Stomach (tissue), 9 donors: Measurements from ENCODE around the gene FSHR. TPM values are rescaled to one million over a fixed set of nuclear protein-coding genes. Genes with fewer than 3 reads are reported as not detected.

Experiments used
- DNase-seq, 2 donors: peaks; one replicate each; pipeline versions ENCODE4 v3.0.0 to v3.0.0-alpha.2; 2013 to 2019
- H3K27ac ChIP-seq, 5 donors: fragments of 200-600 bp in 4 of 5; sonication (generic) in 4 of 5; one replicate each; pipeline ENCODE4 v1.5.1; 2013 to 2019; ENCODE audit warnings: mild to moderate bottlenecking in 1 of 5, moderate library complexity in 1 of 5
- H3K27me3 ChIP-seq, 3 donors: fragments of 200-600 bp; sonication (generic); one replicate each; pipeline ENCODE4 v1.5.1; 2017 to 2019; ENCODE audit warnings: mixed run types in 1 of 3
- H3K36me3 ChIP-seq, 4 donors: fragments of 200-600 bp; sonication (generic); 1 replicate in 3 of 4; 2 replicates in 1 of 4; pipeline ENCODE4 v1.5.1; 2016 to 2019
- H3K4me1 ChIP-seq, 4 donors: fragments of 200-600 bp; sonication (generic); one replicate each; pipeline ENCODE4 v1.5.1; 2016 to 2019
- H3K4me3 ChIP-seq, 4 donors: fragments of 200-600 bp; sonication (generic) in 3 of 4; one replicate each; pipeline ENCODE4 v1.5.1; 2016 to 2019; ENCODE audit warnings: mild to moderate bottlenecking in 1 of 4
- H3K9me3 ChIP-seq, 4 donors: fragments of 200-600 bp; sonication (generic); one replicate each; pipeline ENCODE4 v1.5.1; 2016 to 2019
- EP300 ChIP-seq: sonication (generic); formaldehyde crosslinking; IDR thresholded peaks from one replicate; pipeline ENCODE4 v1.6.1; 2017; ENCODE audit warnings: antibody characterized with exemption
- POLR2A ChIP-seq, 4 donors: fragments of 450-650 bp; IDR thresholded peaks; one replicate each; pipeline ENCODE4 v1.6.1; 2016; ENCODE audit warnings: antibody characterized with exemption in 4 of 4, control low read depth in 2 of 4, mild to moderate bottlenecking in 1 of 4, moderate library complexity in 1 of 4
- POLR2AphosphoS5 ChIP-seq, 3 donors: sonication (generic); formaldehyde crosslinking; IDR thresholded peaks; one replicate each; pipeline ENCODE4 v1.6.1; 2016; ENCODE audit warnings: antibody characterized with exemption in 3 of 3
- WGBS, 5 donors: extraction: QIAGEN DNeasy Blood & Tissue Kit in 3 of 5; methylation state at CpG; one replicate each; pipeline versions ENCODE4 v1.1.5 to v1.1.7; 2013 to 2018; 5-methylcytosine and 5-hydroxymethylcytosine counted together
- intact Hi-C: fragments of 100-400 bp; cut with DNase I; formaldehyde crosslinking; loops from one replicate; pipeline ENCODE4 v1.15.1; 2023; ENCODE audit warnings: low total_unique reads
- polyA plus RNA-seq, 3 donors: library from polyadenylated mRNA; stranded (reverse); fragments of 200-250 nt; gene quantifications; one replicate each; pipeline ENCODE4 v1.2.3, GENCODE V29; 2013
- total RNA-seq, 5 donors: library from RNA; depleted of rRNA; stranded (reverse); fragments of >200 nt; gene quantifications; one replicate each; pipeline versions ENCODE4 v1.1.0 to v1.2.3, GENCODE V29; 2014 to 2016
- TF ChIP-seq, protein P1 (sequence below), 7 experiments: fragments of 450-650 bp in 4 of 7; fragments of 200-600 bp in 3 of 7; sonication (generic) in 3 of 7; IDR thresholded peaks; one replicate each; pipeline ENCODE4 v1.5.1; 2016 to 2019; ENCODE audit warnings: antibody characterized with exemption in 7 of 7, control low read depth in 2 of 7, mild to moderate bottlenecking in 1 of 7
- donor health status: healthy with polysubstance abuse.
- donor health status: Bipolar disorder and iron deficiency.
- donor health status: healthy.

Gene FSHR
- total and polyA plus RNA-seq, 8 donors = not detected

GRCh38 chr2:48929571-48930301 is 224.6 kb downstream of the FSHR start:
- Histone ChIP-seq H3K27me3 (no peaks in the 10 kb centered on the region), H3K4me3 (no peak overlapping the region), H3K9me3 (no peaks in the 10 kb centered on the region), H3K4me1 (no peaks in the 10 kb centered on the region), H3K27ac (no peak overlapping the region), H3K36me3 (no peaks in the 10 kb centered on the region)
- TF ChIP-seq, protein P1, sequence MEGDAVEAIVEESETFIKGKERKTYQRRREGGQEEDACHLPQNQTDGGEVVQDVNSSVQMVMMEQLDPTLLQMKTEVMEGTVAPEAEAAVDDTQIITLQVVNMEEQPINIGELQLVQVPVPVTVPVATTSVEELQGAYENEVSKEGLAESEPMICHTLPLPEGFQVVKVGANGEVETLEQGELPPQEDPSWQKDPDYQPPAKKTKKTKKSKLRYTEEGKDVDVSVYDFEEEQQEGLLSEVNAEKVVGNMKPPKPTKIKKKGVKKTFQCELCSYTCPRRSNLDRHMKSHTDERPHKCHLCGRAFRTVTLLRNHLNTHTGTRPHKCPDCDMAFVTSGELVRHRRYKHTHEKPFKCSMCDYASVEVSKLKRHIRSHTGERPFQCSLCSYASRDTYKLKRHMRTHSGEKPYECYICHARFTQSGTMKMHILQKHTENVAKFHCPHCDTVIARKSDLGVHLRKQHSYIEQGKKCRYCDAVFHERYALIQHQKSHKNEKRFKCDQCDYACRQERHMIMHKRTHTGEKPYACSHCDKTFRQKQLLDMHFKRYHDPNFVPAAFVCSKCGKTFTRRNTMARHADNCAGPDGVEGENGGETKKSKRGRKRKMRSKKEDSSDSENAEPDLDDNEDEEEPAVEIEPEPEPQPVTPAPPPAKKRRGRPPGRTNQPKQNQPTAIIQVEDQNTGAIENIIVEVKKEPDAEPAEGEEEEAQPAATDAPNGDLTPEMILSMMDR (IDR thresholded peaks at IDR 0.05) = no peak
- no peak for TF ChIP-seq POLR2A (IDR thresholded peaks at IDR 0.05)
- TF ChIP-seq EP300 = no peak
- no peak for TF ChIP-seq POLR2AphosphoS5 (IDR thresholded peaks at IDR 0.05)
- 47 to 62% (median 55%) methylated on average over 6 of the region's 6 CpGs for WGBS, 5 donors
- DNase-seq = no peak
- intact Hi-C loops = no loop called here

GRCh38 chr2:48927355-48927754 is 227.0 kb downstream of the FSHR start:
- intact Hi-C loops = no loop called here
- Histone ChIP-seq H3K9me3 (no peaks in the 10 kb centered on the region), H3K27ac (no peak overlapping the region), H3K4me1 (no peaks in the 10 kb centered on the region), H3K4me3 (no peak overlapping the region), H3K27me3 (no peaks in the 10 kb centered on the region), H3K36me3 (no peaks in the 10 kb centered on the region)
- no peak for DNase-seq
- TF ChIP-seq POLR2A (IDR thresholded peaks at IDR 0.05) (no peak), POLR2AphosphoS5 (IDR thresholded peaks at IDR 0.05) (no peak), EP300 (no peak)
- TF ChIP-seq, protein P1 (IDR thresholded peaks at IDR 0.05) = no peak
- 54 to 84% (median 78%) methylated on average over 2 of the region's 2 CpGs for WGBS, 5 donors

- DNase-seq = no peak
- peaks cover 0 to 3% (median 0%) of the 10 kb centered on the region in 4 donors for H3K9me3 ChIP-seq
- H3K27me3 ChIP-seq = no peaks in the 10 kb centered on the region
- H3K36me3 ChIP-seq = no peaks in the 10 kb centered on the region
- no peaks in the 10 kb centered on the region for H3K4me1 ChIP-seq
- no peak overlapping the region for H3K27ac ChIP-seq
- TF ChIP-seq POLR2A (IDR thresholded peaks at IDR 0.05) (no peak), EP300 (no peak)
- H3K4me3 ChIP-seq = no peak overlapping the region
- 90 to 94% (median 92%) methylated on average over 19 of the region's 19 CpGs for WGBS, 5 donors
- intact Hi-C loops = no loop called here
These were observed 238.4 kb downstream of the FSHR start for GRCh38 chr2:48915884-48916283.

DNA sequence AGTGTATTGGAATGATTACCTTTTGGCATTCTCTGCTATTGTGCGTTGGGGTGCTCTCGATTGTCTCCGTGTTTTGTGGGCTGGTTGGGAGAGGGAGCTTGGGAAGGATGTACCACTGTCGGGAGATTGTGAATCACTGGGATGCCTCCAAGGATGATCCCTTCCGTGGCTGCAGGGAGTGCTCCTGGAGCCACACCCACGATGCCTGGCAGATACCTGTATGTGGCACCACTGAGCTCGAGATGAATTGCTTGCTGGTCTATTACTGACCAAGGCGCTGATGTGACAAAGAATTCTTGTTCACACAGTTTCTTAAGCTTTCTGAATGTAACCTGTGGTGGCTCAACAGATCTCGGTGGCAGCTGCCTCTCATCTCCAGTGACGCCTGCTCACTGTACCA is 239.1 kb downstream of the FSHR start:
- H3K4me1 ChIP-seq = no peaks in the 10 kb centered on the region
- 72 to 80% (median 77%) methylated on average over 10 of the region's 10 CpGs for WGBS, 5 donors
- no peaks in the 10 kb centered on the region for H3K27me3 ChIP-seq
- H3K36me3 ChIP-seq = no peaks in the 10 kb centered on the region
- TF ChIP-seq EP300 = no peak
- TF ChIP-seq POLR2A (IDR thresholded peaks at IDR 0.05) = no peak
- TF ChIP-seq, protein P1 (IDR thresholded peaks at IDR 0.05) = no peak
- no peak for TF ChIP-seq POLR2AphosphoS5 (IDR thresholded peaks at IDR 0.05)
- H3K9me3 ChIP-seq = peaks cover 0 to 3% (median 0%) of the 10 kb centered on the region in 4 donors
- no peak for DNase-seq
- intact Hi-C loops = no loop called here
- no peak overlapping the region for H3K4me3 ChIP-seq
- no peak overlapping the region for H3K27ac ChIP-seq

DNA sequence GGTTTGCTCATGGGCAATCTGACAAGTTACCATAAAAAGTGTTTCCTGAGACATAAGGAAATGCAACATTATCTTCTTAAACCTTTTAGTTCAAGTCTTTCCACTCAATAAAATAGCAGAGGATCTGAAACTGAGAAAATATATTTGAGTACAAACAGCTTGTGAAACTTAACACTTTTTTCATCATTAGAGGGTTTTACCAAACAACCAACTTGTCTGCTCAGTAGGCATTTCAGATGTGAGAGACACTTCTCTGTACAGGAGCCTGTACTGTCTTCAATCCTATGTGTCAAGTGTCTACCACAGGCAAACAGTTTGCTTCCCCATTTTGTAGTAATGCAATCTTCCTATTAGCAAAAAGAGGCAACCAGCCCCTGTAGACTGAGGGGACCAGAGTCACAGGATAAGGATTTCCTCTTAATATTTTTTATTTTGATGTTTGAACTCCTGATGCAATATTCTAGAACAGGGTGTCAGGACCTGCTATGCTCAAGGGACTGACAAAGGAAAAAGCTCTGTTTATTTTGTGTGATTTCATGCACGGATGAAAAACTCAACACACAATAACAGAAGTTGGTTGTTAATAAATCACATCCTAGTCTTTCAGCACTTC is 239.7 kb downstream of the FSHR start:
- Histone ChIP-seq H3K4me3 (no peak overlapping the region), H3K9me3 (peaks cover 0 to 3% (median 0%) of the 10 kb centered on the region in 4 donors), H3K27me3 (no peaks in the 10 kb centered on the region), H3K36me3 (no peaks in the 10 kb centered on the region), H3K4me1 (no peaks in the 10 kb centered on the region), H3K27ac (no peak overlapping the region)
- intact Hi-C loops = no loop called here
- TF ChIP-seq, protein P1 (IDR thresholded peaks at IDR 0.05) = no peak
- TF ChIP-seq EP300 (no peak), POLR2AphosphoS5 (IDR thresholded peaks at IDR 0.05) (no peak), POLR2A (IDR thresholded peaks at IDR 0.05) (no peak)
- 12 to 34% (median 26%) methylated on average over 1 of the region's 1 CpG for WGBS, 5 donors
- DNase-seq = no peak
